Measurements from ENCODE around the gene SDC3. TPM values are rescaled to one million over a fixed set of nuclear protein-coding genes. Genes with fewer than 3 reads are reported as not detected.

Gene SDC3
- total and polyA plus RNA-seq, 2 of the 8 experiments (the other 6 are each of a cell fraction or from before 2014, with no cell fraction given) = 7.0 to 27.0 TPM

DNA sequence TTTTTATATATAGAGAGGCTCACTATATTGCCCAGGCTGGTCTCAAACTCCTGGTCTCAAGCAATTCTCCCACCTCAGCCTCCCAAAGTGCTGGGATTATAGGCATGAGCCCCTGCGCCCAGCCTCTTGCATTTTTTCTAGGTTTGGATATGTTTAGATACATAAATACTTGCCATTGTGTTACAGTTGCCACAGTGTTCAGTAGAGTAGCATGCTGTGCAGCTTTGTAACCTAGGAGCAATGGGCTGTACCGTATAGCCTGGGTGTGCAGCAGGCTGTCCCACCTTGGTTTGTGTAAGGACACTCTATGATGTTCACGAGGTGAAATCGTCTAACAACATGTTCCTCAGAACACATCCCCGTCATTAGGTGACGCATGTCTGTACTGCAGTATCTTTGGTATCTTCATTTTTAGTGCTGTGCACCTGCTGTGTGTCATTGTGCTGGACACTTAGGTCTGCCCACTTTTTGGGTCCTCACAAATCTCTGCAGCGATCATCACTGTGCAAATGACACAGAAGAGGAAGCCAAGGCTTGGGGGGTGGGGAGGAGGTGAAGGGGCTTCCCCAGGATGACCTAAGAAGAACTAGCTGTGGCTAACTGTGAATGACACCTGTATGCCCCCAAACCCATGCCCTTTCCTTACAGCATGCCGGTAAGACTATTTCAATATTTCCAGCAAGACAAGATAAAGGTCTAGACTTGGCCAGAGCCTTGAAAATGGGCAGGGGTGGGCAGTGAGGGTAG, 44.5 kb downstream of the SDC3 start:
- Histone ChIP-seq H3K4me3 (ENCODE audit: extremely low read depth in 1 of 4, insufficient read depth in 2 of 4, low read depth in 3 of 4, low read length in 4 of 4) (no peak overlapping the region), H2AK5ac (ENCODE audit: low read depth, low read length) (no peak overlapping the region), H3K4me1 (replicated peaks in 1 of 4; ENCODE audit: control insufficient read depth in 3 of 4, insufficient read depth in 4 of 4, low read length in 3 of 4) (no peaks in the 10 kb centered on the region), H2BK15ac (ENCODE audit: low read length) (no peak overlapping the region), H3K23ac (ENCODE audit: insufficient read length) (no peak overlapping the region), H3K27me3 (replicated peaks in 1 of 4; ENCODE audit: control insufficient read depth in 3 of 4, extremely low read depth in 1 of 4, insufficient read depth in 3 of 4, low read length in 3 of 4) (no peaks in the 10 kb centered on the region), H3K9me3 (ENCODE audit: insufficient read depth in 2 of 2, low read depth in 1 of 2, low read length in 1 of 2) (no peaks in the 10 kb centered on the region), H4K5ac (ENCODE audit: insufficient read length, low read depth, low read length) (no peak overlapping the region), H3K27ac (ENCODE audit: low read depth, low read length) (no peak overlapping the region), H4K91ac (replicated peaks; ENCODE audit: insufficient read length, low read length) (no peak overlapping the region), H3K4me2 (ENCODE audit: insufficient read depth in 1 of 2, low read depth in 2 of 2, low read length in 2 of 2) (no peak overlapping the region), H3K4ac (replicated peaks; ENCODE audit: insufficient read length, low read depth, low read length) (peak overlapping the region; percentile 14), H3K18ac (ENCODE audit: extremely low read depth, low read length) (no peak overlapping the region), H3K79me2 (ENCODE audit: control insufficient read depth in 1 of 2, insufficient read depth in 2 of 2, low read length in 2 of 2) (no peaks in the 10 kb centered on the region), H2BK120ac (replicated peaks; ENCODE audit: low read depth, low read length) (no peak overlapping the region), H2AFZ (ENCODE audit: low read length) (no peak overlapping the region), H4K8ac (ENCODE audit: extremely low read depth, insufficient read depth, low read length) (no peak overlapping the region), H4K20me1 (replicated peaks in 1 of 2; ENCODE audit: control insufficient read depth in 1 of 2, insufficient read depth in 2 of 2, low read length in 2 of 2) (no peaks in the 10 kb centered on the region), H2BK12ac (ENCODE audit: low read depth, low read length) (no peak overlapping the region; the same call in 1 of the 2 replicates), H3K56ac (replicated peaks; ENCODE audit: insufficient read length, low read depth, low read length) (no peak overlapping the region), H2BK5ac (ENCODE audit: low read depth, low read length) (no peak overlapping the region), H3K36me3 (ENCODE audit: control insufficient read depth in 2 of 4, insufficient read depth in 4 of 4, low read length in 3 of 4) (no peaks in the 10 kb centered on the region), H3K79me1 (ENCODE audit: low read depth, low read length) (no peaks in the 10 kb centered on the region), H2BK20ac (ENCODE audit: low read length) (no peak overlapping the region; the same call in 1 of the 2 replicates), H3K9ac (replicated peaks in 1 of 4; ENCODE audit: extremely low read depth in 1 of 4, low read depth in 3 of 4, low read length in 3 of 4) (no peak overlapping the region), H3K23me2 (ENCODE audit: low read depth, low read length) (peaks cover 1% of the 10 kb centered on the region; the same call in 1 of the 2 replicates), H3K14ac (ENCODE audit: insufficient read length) (no peak overlapping the region)
- FAIRE-seq = no peak
- CTCF ChIA-PET (ENCODE audit: partially characterized antibody) = interaction anchor here (0.7 to 4.7 kb wide), 11 partner anchors 10 to 143 kb away, joined by 3 to 22 read pairs (median 3); no protein-coding TSS in a partner anchor
- 87% methylated on average over 8 of the region's 8 CpGs; no CpG with 5 or more reads in 1 of the 2 experiments for WGBS, 2 experiments (ENCODE audit: extremely low coverage in 1 of 2, insufficient coverage in 1 of 2, insufficient read length in 1 of 2, insufficient replicate concordance in 2 of 2, low coverage in 1 of 2, low lambda C conversion rate in 2 of 2, missing lambda C conversion rate in 1 of 2)
- TF ChIP-seq SAP30 (IDR thresholded peaks at IDR 0.05; ENCODE audit: insufficient read depth, insufficient replicate concordance, low read length) (no peak), PHF8 (conservative IDR thresholded peaks at IDR 0.05; ENCODE audit: low read depth, low read length) (no peak), SIN3A (conservative IDR thresholded peaks at IDR 0.05 in 1 of 2, IDR thresholded peaks at IDR 0.05 in 1 of 2; ENCODE audit: low read depth in 1 of 2, low read length in 2 of 2) (no peak), RBBP5 (IDR thresholded peaks at IDR 0.05; ENCODE audit: borderline replicate concordance, low read depth, low read length) (no peak)
- TF ChIP-seq, protein P1, sequence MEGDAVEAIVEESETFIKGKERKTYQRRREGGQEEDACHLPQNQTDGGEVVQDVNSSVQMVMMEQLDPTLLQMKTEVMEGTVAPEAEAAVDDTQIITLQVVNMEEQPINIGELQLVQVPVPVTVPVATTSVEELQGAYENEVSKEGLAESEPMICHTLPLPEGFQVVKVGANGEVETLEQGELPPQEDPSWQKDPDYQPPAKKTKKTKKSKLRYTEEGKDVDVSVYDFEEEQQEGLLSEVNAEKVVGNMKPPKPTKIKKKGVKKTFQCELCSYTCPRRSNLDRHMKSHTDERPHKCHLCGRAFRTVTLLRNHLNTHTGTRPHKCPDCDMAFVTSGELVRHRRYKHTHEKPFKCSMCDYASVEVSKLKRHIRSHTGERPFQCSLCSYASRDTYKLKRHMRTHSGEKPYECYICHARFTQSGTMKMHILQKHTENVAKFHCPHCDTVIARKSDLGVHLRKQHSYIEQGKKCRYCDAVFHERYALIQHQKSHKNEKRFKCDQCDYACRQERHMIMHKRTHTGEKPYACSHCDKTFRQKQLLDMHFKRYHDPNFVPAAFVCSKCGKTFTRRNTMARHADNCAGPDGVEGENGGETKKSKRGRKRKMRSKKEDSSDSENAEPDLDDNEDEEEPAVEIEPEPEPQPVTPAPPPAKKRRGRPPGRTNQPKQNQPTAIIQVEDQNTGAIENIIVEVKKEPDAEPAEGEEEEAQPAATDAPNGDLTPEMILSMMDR (IDR thresholded peaks at IDR 0.05; ENCODE audit: control extremely low read depth in 1 of 3, insufficient read depth in 1 of 3, low read depth in 1 of 3, low read length in 3 of 3) = no peak
- POLR2A ChIA-PET (ENCODE audit: partially characterized antibody) = no interaction called here
- DNase-seq (ENCODE audit: low read depth in 1 of 2, low spot score in 2 of 2) = no peak
